ENCODE data around the gene NHEJ1. TPM values are rescaled to one million over a fixed set of nuclear protein-coding genes. Genes with fewer than 3 reads are reported as not detected.

The NHEJ1 gene
- total and polyA plus RNA-seq, 4 donors: 6.1 to 13.5 (median 9.9) TPM

DNA sequence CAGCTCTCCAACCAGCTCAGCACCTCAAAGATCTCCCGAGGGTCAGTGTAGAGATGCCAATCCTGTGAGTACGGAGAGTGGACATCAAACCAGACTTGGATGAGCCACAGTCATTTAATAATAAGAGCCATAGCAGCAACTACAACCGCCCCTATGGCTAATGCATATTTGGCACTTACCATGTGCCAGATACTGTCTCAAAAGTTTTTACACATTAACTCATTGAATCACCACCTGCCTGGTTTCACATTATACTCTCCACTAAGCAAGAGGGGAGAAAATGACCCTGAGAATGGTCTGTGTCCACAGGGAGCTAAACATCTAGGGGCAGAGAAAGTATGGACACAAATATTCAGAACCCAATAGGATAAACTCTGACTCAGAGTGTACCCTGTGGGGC lies 13.5 kb upstream of the NHEJ1 start:
- Histone ChIP-seq H3K27ac (ENCODE audit: low read depth in 1 of 2, low read length in 2 of 2) (no peak overlapping the region), H3K36me3 (ENCODE audit: control insufficient read depth in 4 of 4, insufficient read depth in 3 of 4, low read depth in 1 of 4, low read length in 3 of 4) (peaks cover 0 to 30% (median 24%) of the 10 kb centered on the region in 4 donors), H3K27me3 (ENCODE audit: control insufficient read depth in 4 of 4, insufficient read depth in 4 of 4, low read length in 3 of 4) (no peaks in the 10 kb centered on the region), H3K4me1 (ENCODE audit: control insufficient read depth in 4 of 4, insufficient read depth in 4 of 4, low read length in 3 of 4) (peaks cover 4 to 40% (median 28%) of the 10 kb centered on the region in 4 donors), H3K9me3 (ENCODE audit: control insufficient read depth in 4 of 4, low read length in 3 of 4) (no peaks in the 10 kb centered on the region), H3K9ac (ENCODE audit: low read depth in 1 of 2, low read length in 2 of 2) (no peak overlapping the region), H3K4me3 (ENCODE audit: low read depth in 1 of 3, low read length in 3 of 3) (no peak overlapping the region)
- 92% methylated on average over 3 of the region's 3 CpGs for WGBS
- no peak for TF ChIP-seq MAX (IDR thresholded peaks at IDR 0.05)
- no peak for TF ChIP-seq TAF1 (conservative IDR thresholded peaks at IDR 0.05)
- no peak for TF ChIP-seq FOXA1 (IDR thresholded peaks at IDR 0.05)
- TF ChIP-seq, protein P1, sequence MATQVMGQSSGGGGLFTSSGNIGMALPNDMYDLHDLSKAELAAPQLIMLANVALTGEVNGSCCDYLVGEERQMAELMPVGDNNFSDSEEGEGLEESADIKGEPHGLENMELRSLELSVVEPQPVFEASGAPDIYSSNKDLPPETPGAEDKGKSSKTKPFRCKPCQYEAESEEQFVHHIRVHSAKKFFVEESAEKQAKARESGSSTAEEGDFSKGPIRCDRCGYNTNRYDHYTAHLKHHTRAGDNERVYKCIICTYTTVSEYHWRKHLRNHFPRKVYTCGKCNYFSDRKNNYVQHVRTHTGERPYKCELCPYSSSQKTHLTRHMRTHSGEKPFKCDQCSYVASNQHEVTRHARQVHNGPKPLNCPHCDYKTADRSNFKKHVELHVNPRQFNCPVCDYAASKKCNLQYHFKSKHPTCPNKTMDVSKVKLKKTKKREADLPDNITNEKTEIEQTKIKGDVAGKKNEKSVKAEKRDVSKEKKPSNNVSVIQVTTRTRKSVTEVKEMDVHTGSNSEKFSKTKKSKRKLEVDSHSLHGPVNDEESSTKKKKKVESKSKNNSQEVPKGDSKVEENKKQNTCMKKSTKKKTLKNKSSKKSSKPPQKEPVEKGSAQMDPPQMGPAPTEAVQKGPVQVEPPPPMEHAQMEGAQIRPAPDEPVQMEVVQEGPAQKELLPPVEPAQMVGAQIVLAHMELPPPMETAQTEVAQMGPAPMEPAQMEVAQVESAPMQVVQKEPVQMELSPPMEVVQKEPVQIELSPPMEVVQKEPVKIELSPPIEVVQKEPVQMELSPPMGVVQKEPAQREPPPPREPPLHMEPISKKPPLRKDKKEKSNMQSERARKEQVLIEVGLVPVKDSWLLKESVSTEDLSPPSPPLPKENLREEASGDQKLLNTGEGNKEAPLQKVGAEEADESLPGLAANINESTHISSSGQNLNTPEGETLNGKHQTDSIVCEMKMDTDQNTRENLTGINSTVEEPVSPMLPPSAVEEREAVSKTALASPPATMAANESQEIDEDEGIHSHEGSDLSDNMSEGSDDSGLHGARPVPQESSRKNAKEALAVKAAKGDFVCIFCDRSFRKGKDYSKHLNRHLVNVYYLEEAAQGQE (IDR thresholded peaks at IDR 0.05): no peak
- no peak for TF ChIP-seq RAD21 (IDR thresholded peaks at IDR 0.05)
- TF ChIP-seq, protein P2, sequence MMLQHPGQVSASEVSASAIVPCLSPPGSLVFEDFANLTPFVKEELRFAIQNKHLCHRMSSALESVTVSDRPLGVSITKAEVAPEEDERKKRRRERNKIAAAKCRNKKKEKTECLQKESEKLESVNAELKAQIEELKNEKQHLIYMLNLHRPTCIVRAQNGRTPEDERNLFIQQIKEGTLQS (IDR thresholded peaks at IDR 0.05): no peak
- TF ChIP-seq, protein P3, sequence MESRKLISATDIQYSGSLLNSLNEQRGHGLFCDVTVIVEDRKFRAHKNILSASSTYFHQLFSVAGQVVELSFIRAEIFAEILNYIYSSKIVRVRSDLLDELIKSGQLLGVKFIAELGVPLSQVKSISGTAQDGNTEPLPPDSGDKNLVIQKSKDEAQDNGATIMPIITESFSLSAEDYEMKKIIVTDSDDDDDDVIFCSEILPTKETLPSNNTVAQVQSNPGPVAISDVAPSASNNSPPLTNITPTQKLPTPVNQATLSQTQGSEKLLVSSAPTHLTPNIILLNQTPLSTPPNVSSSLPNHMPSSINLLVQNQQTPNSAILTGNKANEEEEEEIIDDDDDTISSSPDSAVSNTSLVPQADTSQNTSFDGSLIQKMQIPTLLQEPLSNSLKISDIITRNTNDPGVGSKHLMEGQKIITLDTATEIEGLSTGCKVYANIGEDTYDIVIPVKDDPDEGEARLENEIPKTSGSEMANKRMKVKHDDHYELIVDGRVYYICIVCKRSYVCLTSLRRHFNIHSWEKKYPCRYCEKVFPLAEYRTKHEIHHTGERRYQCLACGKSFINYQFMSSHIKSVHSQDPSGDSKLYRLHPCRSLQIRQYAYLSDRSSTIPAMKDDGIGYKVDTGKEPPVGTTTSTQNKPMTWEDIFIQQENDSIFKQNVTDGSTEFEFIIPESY (IDR thresholded peaks at IDR 0.05): no peak
- TF ChIP-seq FOXA2 (IDR thresholded peaks at IDR 0.05): no peak
- no peak for TF ChIP-seq RXRA (IDR thresholded peaks at IDR 0.05)
- TF ChIP-seq EGR1 (IDR thresholded peaks at IDR 0.05; ENCODE audit: low read depth in 2 of 2): no peak
- no peak for TF ChIP-seq YY1 (IDR thresholded peaks at IDR 0.05)
- no peak for TF ChIP-seq HNF4A (conservative IDR thresholded peaks at IDR 0.05)
- TF ChIP-seq GABPA (IDR thresholded peaks at IDR 0.05 in 1 of 2, conservative IDR thresholded peaks at IDR 0.05 in 1 of 2): no peak
- TF ChIP-seq JUND (IDR thresholded peaks at IDR 0.05): no peak
- no peak for TF ChIP-seq SP1 (IDR thresholded peaks at IDR 0.05)
- no peak for DNase-seq (ENCODE audit: low spot score)

- Histone ChIP-seq H3K9ac (ENCODE audit: low read depth in 1 of 2, low read length in 2 of 2) (no peak overlapping the region), H3K36me3 (ENCODE audit: control insufficient read depth in 4 of 4, insufficient read depth in 3 of 4, low read depth in 1 of 4, low read length in 3 of 4) (peaks cover 0 to 30% (median 24%) of the 10 kb centered on the region in 4 donors), H3K4me3 (ENCODE audit: low read depth in 1 of 3, low read length in 3 of 3) (no peak overlapping the region), H3K9me3 (ENCODE audit: control insufficient read depth in 4 of 4, low read length in 3 of 4) (no peaks in the 10 kb centered on the region), H3K27ac (ENCODE audit: low read depth in 1 of 2, low read length in 2 of 2) (no peak overlapping the region), H3K27me3 (ENCODE audit: control insufficient read depth in 4 of 4, insufficient read depth in 4 of 4, low read length in 3 of 4) (no peaks in the 10 kb centered on the region), H3K4me1 (ENCODE audit: control insufficient read depth in 4 of 4, insufficient read depth in 4 of 4, low read length in 3 of 4) (peaks cover 4 to 33% (median 22%) of the 10 kb centered on the region in 4 donors)
- TF ChIP-seq GABPA (IDR thresholded peaks at IDR 0.05 in 1 of 2, conservative IDR thresholded peaks at IDR 0.05 in 1 of 2) (no peak), CTCF (IDR thresholded peaks at IDR 0.05; ENCODE audit: low read depth, low read length, missing input control) (no peak), YY1 (IDR thresholded peaks at IDR 0.05) (no peak), FOXA1 (IDR thresholded peaks at IDR 0.05) (no peak), FOXA2 (IDR thresholded peaks at IDR 0.05) (no peak)
- TF ChIP-seq, protein P2 (IDR thresholded peaks at IDR 0.05): no peak
- TF ChIP-seq, protein P1 (IDR thresholded peaks at IDR 0.05): no peak
- TF ChIP-seq, protein P3 (IDR thresholded peaks at IDR 0.05): no peak
- DNase-seq (ENCODE audit: low spot score): no peak
- 96% methylated on average over 6 of the region's 6 CpGs for WGBS
Measured at GRCh38 chr2:219173176-219173575, 12.6 kb upstream of the NHEJ1 start.
